HL-60 (cell line): ENCODE results near the gene SPPL2B.

Experiments used
- DNase-seq, 2 experiments: peaks; one replicate each; pipeline ENCODE4 v3.0.0-alpha.2; 2010 to 2020; ENCODE audit warnings: low read depth in 1 of 2, low spot score in 1 of 2
- H3K27ac ChIP-seq: fragments of 250-450 bp; sonication (Bioruptor Pico); replicated peaks from 2 replicates; pipeline ENCODE4 v1.5.1; 2020; ENCODE audit warnings: mild to moderate bottlenecking, moderate library complexity
- H3K27me3 ChIP-seq: fragments of 250-450 bp; sonication (Bioruptor Pico); 2 replicates; pipeline ENCODE4 v1.5.1; 2021; ENCODE audit warnings: mild to moderate bottlenecking, moderate library complexity; ENCODE audit not compliant: insufficient read depth, poor library complexity, severe bottlenecking
- H3K4me3 ChIP-seq: replicated peaks from 2 replicates; pipeline ENCODE4 v1.5.1; 2011; ENCODE audit warnings: mild to moderate bottlenecking, control low read depth, low read length; ENCODE audit not compliant: insufficient read depth
- GABPA ChIP-seq: IDR thresholded peaks from 2 replicates; pipeline ENCODE4 v1.6.1; 2012; ENCODE audit warnings: low read depth
- POLR2AphosphoS5 ChIP-seq: IDR thresholded peaks from 2 replicates; pipeline ENCODE4 v1.6.1; 2012; ENCODE audit warnings: low read depth
- SPI1 ChIP-seq: IDR thresholded peaks from 2 replicates; pipeline ENCODE4 v1.6.1; 2012; ENCODE audit warnings: low read depth, mild to moderate bottlenecking, borderline replicate concordance
- TF ChIP-seq, protein P1 (sequence below): IDR thresholded peaks from one replicate; pipeline ENCODE4 v1.5.1; 2011; ENCODE audit warnings: low read length, control low read depth, inconsistent platforms; ENCODE audit not compliant: insufficient read depth
- TF ChIP-seq, protein P2 (sequence below): IDR thresholded peaks from 2 replicates; pipeline ENCODE4 v1.6.1; 2012; ENCODE audit warnings: low read depth; ENCODE audit not compliant: insufficient replicate concordance

Gene SPPL2B

DNA sequence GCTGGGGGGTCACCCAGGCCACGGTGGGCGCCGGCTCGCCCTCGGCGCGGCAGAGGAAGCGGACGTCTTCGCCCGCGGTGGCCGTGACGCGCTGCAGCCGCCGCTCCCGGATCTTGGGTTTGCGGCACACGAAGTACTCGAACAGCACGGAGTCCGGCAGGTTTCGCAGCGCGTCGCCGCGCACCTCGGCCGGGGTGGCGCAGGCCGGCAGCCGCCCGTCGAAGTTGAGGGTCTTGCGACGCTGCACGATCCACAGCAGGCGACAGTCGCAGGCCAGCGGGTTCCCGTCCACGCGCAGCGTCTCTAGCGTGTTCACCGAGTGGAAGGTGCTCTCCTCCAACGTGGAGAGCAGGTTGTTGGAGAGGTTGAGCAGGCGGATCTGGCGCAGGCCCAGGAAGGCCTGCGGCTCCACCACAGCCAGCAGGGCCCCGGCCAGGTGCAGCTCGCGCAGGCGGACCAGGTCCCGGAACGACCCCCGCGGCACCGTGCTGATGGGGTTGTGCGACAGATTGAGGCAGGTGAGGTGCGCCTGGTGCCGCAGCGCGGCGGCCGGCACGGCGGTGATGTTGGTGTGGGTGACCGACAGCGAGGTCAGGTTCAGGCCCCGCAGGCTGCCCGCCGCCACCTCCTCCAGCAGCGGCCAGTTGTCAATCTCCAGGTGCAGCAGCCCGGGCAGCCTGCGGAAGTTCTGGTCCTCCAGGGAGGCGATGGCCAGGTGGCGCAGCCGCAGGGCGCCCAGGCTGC lies 37.9 kb upstream of the SPPL2B start:
- peak overlapping the region; percentile 100 for H3K27ac ChIP-seq
- no peaks in the 10 kb centered on the region for H3K27me3 ChIP-seq
- TF ChIP-seq, protein P1, sequence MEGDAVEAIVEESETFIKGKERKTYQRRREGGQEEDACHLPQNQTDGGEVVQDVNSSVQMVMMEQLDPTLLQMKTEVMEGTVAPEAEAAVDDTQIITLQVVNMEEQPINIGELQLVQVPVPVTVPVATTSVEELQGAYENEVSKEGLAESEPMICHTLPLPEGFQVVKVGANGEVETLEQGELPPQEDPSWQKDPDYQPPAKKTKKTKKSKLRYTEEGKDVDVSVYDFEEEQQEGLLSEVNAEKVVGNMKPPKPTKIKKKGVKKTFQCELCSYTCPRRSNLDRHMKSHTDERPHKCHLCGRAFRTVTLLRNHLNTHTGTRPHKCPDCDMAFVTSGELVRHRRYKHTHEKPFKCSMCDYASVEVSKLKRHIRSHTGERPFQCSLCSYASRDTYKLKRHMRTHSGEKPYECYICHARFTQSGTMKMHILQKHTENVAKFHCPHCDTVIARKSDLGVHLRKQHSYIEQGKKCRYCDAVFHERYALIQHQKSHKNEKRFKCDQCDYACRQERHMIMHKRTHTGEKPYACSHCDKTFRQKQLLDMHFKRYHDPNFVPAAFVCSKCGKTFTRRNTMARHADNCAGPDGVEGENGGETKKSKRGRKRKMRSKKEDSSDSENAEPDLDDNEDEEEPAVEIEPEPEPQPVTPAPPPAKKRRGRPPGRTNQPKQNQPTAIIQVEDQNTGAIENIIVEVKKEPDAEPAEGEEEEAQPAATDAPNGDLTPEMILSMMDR = no peak
- TF ChIP-seq SPI1 (no peak), POLR2AphosphoS5 (no peak), GABPA (no peak)
- TF ChIP-seq, protein P2, sequence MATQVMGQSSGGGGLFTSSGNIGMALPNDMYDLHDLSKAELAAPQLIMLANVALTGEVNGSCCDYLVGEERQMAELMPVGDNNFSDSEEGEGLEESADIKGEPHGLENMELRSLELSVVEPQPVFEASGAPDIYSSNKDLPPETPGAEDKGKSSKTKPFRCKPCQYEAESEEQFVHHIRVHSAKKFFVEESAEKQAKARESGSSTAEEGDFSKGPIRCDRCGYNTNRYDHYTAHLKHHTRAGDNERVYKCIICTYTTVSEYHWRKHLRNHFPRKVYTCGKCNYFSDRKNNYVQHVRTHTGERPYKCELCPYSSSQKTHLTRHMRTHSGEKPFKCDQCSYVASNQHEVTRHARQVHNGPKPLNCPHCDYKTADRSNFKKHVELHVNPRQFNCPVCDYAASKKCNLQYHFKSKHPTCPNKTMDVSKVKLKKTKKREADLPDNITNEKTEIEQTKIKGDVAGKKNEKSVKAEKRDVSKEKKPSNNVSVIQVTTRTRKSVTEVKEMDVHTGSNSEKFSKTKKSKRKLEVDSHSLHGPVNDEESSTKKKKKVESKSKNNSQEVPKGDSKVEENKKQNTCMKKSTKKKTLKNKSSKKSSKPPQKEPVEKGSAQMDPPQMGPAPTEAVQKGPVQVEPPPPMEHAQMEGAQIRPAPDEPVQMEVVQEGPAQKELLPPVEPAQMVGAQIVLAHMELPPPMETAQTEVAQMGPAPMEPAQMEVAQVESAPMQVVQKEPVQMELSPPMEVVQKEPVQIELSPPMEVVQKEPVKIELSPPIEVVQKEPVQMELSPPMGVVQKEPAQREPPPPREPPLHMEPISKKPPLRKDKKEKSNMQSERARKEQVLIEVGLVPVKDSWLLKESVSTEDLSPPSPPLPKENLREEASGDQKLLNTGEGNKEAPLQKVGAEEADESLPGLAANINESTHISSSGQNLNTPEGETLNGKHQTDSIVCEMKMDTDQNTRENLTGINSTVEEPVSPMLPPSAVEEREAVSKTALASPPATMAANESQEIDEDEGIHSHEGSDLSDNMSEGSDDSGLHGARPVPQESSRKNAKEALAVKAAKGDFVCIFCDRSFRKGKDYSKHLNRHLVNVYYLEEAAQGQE = no peak
- H3K4me3 ChIP-seq = peak overlapping the region; percentile 92
- no peak for DNase-seq

DNA sequence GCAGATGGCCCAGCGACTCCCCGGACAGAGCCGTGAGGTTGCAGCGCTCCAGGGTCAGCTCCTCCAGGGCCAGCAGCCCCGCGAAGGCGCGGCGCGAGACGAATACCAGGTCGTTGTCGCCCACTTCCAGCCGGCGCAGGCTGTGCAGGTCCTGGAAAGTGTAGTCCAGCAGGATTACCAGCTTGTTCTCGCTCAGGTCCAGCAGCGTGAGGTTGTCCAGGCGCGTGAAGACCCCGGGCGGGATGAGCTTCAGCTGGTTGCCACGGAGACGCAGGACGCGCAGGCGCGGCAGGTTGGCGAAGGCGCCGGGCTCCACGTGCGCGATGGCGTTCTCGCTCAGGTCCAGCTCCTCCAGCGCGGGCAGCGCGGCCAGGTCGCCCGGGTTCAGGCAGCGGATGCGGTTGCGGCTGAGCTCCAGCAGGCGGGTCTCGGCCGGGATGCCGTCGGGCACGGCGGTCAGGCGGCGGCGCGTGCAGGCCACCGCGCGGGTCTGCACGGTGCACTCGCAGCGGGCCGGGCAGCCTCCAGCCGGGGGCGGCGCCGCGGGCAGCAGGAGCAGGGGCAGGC lies 37.2 kb upstream of the SPPL2B start:
- H3K27me3 ChIP-seq = no peaks in the 10 kb centered on the region
- peak overlapping the region; percentile 100 for H3K27ac ChIP-seq
- no peak for DNase-seq
- TF ChIP-seq GABPA = no peak
- TF ChIP-seq, protein P1 = no peak
- no peak for TF ChIP-seq SPI1
- TF ChIP-seq, protein P2 = no peak
- TF ChIP-seq POLR2AphosphoS5 = no peak
- peak overlapping the region; percentile 92 for H3K4me3 ChIP-seq

DNA sequence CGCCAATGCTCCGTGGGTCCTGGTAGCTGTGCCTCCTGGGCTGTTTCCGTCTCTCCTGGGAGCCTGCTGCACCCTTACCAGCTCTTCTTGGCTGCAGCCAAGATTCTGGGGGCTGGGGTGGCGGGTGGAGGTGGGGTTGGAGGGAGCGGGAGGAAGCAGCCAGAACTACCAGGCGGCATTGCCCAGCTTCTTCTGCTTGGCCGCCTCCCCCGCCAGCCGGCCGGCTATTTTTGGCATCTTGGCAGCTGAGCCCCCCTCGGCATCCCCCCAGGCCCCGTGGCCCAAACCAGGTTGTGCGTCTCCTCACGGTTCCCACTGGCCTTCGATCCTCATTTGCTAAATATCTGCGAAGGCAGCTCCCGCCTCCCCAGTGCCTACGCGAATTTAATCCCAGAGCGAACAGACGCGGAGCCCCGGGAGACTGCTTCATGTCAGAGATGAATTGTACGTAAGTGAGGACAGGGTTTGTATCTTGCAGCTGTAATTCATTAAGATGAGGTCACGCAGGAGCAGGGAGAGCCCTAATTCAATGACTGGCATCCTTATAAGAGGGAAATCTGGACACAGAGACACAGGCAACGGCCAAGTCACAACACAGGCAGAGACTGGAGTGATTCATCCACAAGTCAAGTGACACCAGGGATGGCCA lies 33.7 kb upstream of the SPPL2B start:
- TF ChIP-seq GABPA (no peak), SPI1 (no peak), POLR2AphosphoS5 (no peak)
- TF ChIP-seq, protein P1 = no peak
- TF ChIP-seq, protein P2 = no peak
- Histone ChIP-seq H3K27ac (no peak overlapping the region), H3K27me3 (no peaks in the 10 kb centered on the region), H3K4me3 (no peak overlapping the region)
- no peak for DNase-seq
